GM12878 (cell line): ENCODE measurements around the gene CDH20.
"Not testable (repeated sequence)": the region's sequence is repeated elsewhere in the genome, so short reads cannot be mapped to it uniquely, and the experiment has no call there.

Experiments
- ATF3 ChIP-seq: IDR thresholded peaks from 2 replicates; pipeline ENCODE4 v1.6.1; 2011; ENCODE audit warnings: low read depth, mild to moderate bottlenecking, low read length, moderate library complexity, borderline replicate concordance; ENCODE audit errors: extremely low read depth
- CEBPZ ChIP-seq: fragments of 150-350 bp; IDR thresholded peaks from 2 replicates; pipeline ENCODE4 v1.6.1; 2016; ENCODE audit warnings: low read depth, low read length
- CTCF ChIP-seq, 3 experiments: IDR thresholded peaks in 2 of 3; conservative IDR thresholded peaks in 1 of 3; 2 replicates each; pipeline ENCODE4 v1.5.1; 2011; ENCODE audit warnings: low read depth in 3 of 3, low read length in 3 of 3, mild to moderate bottlenecking in 3 of 3, control low read depth in 2 of 3, moderate library complexity in 2 of 3, inconsistent platforms in 1 of 3, mixed read lengths in 1 of 3; ENCODE audit not compliant: control insufficient read depth in 2 of 3, insufficient read depth in 1 of 3; ENCODE audit errors: extremely low read depth in 1 of 3
- EP300 ChIP-seq, 2 experiments: fragments of 150-350 bp in 1 of 2; IDR thresholded peaks; 2 replicates each; pipeline ENCODE4 v1.6.1; 2011 to 2012; ENCODE audit warnings: low read depth in 2 of 2, low read length in 2 of 2, borderline replicate concordance in 1 of 2, improper control_type of control experiment in 1 of 2, inconsistent platforms in 1 of 2; ENCODE audit not compliant: control insufficient read depth in 1 of 2
- EZH2 ChIP-seq: IDR thresholded peaks from 2 replicates; pipeline ENCODE4 v1.6.1; 2012; ENCODE audit warnings: low read depth, mild to moderate bottlenecking, control low read depth, inconsistent platforms, low read length, borderline replicate concordance; ENCODE audit not compliant: control insufficient read depth
- HDAC2 ChIP-seq: fragments of 200-600 bp; sonication (generic); IDR thresholded peaks from 2 replicates; pipeline ENCODE4 v1.6.1; 2017
- NBN ChIP-seq: fragments of 450-650 bp; IDR thresholded peaks from 2 replicates; pipeline ENCODE4 v1.6.1; 2016
- POLR2A ChIP-seq: IDR thresholded peaks from 2 replicates; pipeline ENCODE4 v1.6.1; 2011; ENCODE audit warnings: low read depth, mild to moderate bottlenecking, low read length
- RAD21 ChIP-seq: IDR thresholded peaks from 2 replicates; pipeline ENCODE4 v1.6.1; 2011; ENCODE audit warnings: mild to moderate bottlenecking, low read depth, low read length, moderate library complexity; ENCODE audit not compliant: insufficient read depth
- SP1 ChIP-seq: IDR thresholded peaks from one replicate; pipeline ENCODE4 v1.6.1; 2011; ENCODE audit warnings: low read depth, low read length
- STAT1 ChIP-seq: fragments of 450-650 bp; conservative IDR thresholded peaks from 2 replicates; pipeline ENCODE4 v1.6.1; 2014; ENCODE audit warnings: antibody characterized with exemption, mild to moderate bottlenecking
- USF2 ChIP-seq: IDR thresholded peaks from 2 replicates; pipeline ENCODE4 v1.6.1; 2011; ENCODE audit warnings: low read depth, low read length, improper control_type of control experiment, borderline replicate concordance

GRCh38 chr18:61369671-61370070 lies 36.4 kb downstream of the CDH20 start:
- TF ChIP-seq CTCF (IDR thresholded peaks at IDR 0.05 in 2 of 3, conservative IDR thresholded peaks at IDR 0.05 in 1 of 3; ENCODE audit: control insufficient read depth in 2 of 3, extremely low read depth in 1 of 3, insufficient read depth in 1 of 3, low read depth in 3 of 3, low read length in 3 of 3); ATF3; RAD21; USF2; POLR2A; STAT1; SP1; HDAC2; NBN; EZH2; CEBPZ; EP300 (IDR thresholded peaks at IDR 0.05; ENCODE audit: borderline replicate concordance in 1 of 2, control insufficient read depth in 1 of 2, low read depth in 2 of 2, low read length in 2 of 2): not testable (repeated sequence)
